ENCODE results near the gene ENPP3.

ENPP3 gene

GRCh38 chr6:131781687-131782086 is 144.6 kb downstream of the ENPP3 start:
- no peak for DNase-seq (ENCODE audit: low read depth)
- no peak overlapping the region for H3K4me3 ChIP-seq (ENCODE audit: low read length)
- TF ChIP-seq CTCF (conservative IDR thresholded peaks at IDR 0.05; ENCODE audit: low read length): no peak

- DNase-seq (ENCODE audit: low read depth): no peak
- TF ChIP-seq CTCF (conservative IDR thresholded peaks at IDR 0.05; ENCODE audit: low read length): no peak
- no peak overlapping the region for H3K4me3 ChIP-seq (ENCODE audit: low read length)
Observed at GRCh38 chr6:131782764-131783163, 145.7 kb downstream of the ENPP3 start.

- no peak for TF ChIP-seq CTCF (conservative IDR thresholded peaks at IDR 0.05; ENCODE audit: low read length)
- H3K4me3 ChIP-seq (ENCODE audit: low read length): no peak overlapping the region
- DNase-seq (ENCODE audit: low read depth): peak; percentile 76
Observed at GRCh38 chr6:131784561-131784960, 147.5 kb downstream of the ENPP3 start.

GRCh38 chr6:131787079-131787478 is 150.0 kb downstream of the ENPP3 start:
- no peak overlapping the region for H3K4me3 ChIP-seq (ENCODE audit: low read length)
- TF ChIP-seq CTCF (conservative IDR thresholded peaks at IDR 0.05; ENCODE audit: low read length): no peak
- DNase-seq (ENCODE audit: low read depth): no peak

- DNase-seq (ENCODE audit: low read depth): peak; percentile 61
- peak; percentile 53 for TF ChIP-seq CTCF (conservative IDR thresholded peaks at IDR 0.05; ENCODE audit: low read length)
- no peak overlapping the region for H3K4me3 ChIP-seq (ENCODE audit: low read length)
Observed at GRCh38 chr6:131787766-131788712, 150.9 kb downstream of the ENPP3 start.

GRCh38 chr6:131789219-131789618 is 152.1 kb downstream of the ENPP3 start:
- no peak for DNase-seq (ENCODE audit: low read depth)
- no peak overlapping the region for H3K4me3 ChIP-seq (ENCODE audit: low read length)
- TF ChIP-seq CTCF (conservative IDR thresholded peaks at IDR 0.05; ENCODE audit: low read length): no peak

GRCh38 chr6:131791476-131791875 is 154.4 kb downstream of the ENPP3 start:
- DNase-seq (ENCODE audit: low read depth): no peak
- no peak overlapping the region for H3K4me3 ChIP-seq (ENCODE audit: low read length)
- no peak for TF ChIP-seq CTCF (conservative IDR thresholded peaks at IDR 0.05; ENCODE audit: low read length)
